Panc1 (cell line): Measurements from ENCODE around the gene NUDT17. TPM values are rescaled to one million over a fixed set of nuclear protein-coding genes. Genes with fewer than 3 reads are reported as not detected.

Experiments
- ATAC-seq: fragments of 200-7000 bp; cut with Tn5 transposase; 2 replicates; pipeline ENCODE4 v1.9.1; 2020; ENCODE audit warnings: mild to moderate bottlenecking, moderate library complexity
- BruUV-seq: library from RNA; stranded (reverse); fragments of 400-500 nt; replicated peaks from 2 replicates; lab custom pipeline; 2021; lab: Mats Ljungman, UMichigan
- CTCF ChIA-PET: fragments of 300-600 bp; sonication (Branson Sonifier 250); formaldehyde crosslinking; loops from one replicate; lab custom pipeline; 2022; ENCODE audit warnings: antibody characterized with exemption; lab: Charles Lee
- POLR2A ChIA-PET: fragments of 300-600 bp; sonication (Branson Sonifier 250); formaldehyde crosslinking; loops from one replicate; lab custom pipeline; 2022; ENCODE audit warnings: antibody characterized with exemption; lab: Charles Lee
- DNase-seq: peaks from one replicate; pipeline ENCODE4 v3.0.0-alpha.2; 2010; ENCODE audit warnings: low read depth, low spot score
- H3K27ac ChIP-seq: 2 replicates; pipeline ENCODE4 v1.5.1; 2011; ENCODE audit warnings: mild to moderate bottlenecking, low read length, inconsistent platforms
- H3K27me3 ChIP-seq: fragments of 200-500 bp; sonication (Bioruptor generic); 2 replicates; pipeline ENCODE4 v1.6.0; 2014; ENCODE audit warnings: low read length, inconsistent platforms; ENCODE audit not compliant: control insufficient read depth, insufficient read depth
- H3K36me3 ChIP-seq: fragments of 200-500 bp; sonication (Bioruptor generic); 2 replicates; pipeline ENCODE4 v1.5.1; 2014; ENCODE audit warnings: inconsistent platforms, mild to moderate bottlenecking, low read length, moderate library complexity; ENCODE audit not compliant: control insufficient read depth, insufficient read depth
- H3K4me1 ChIP-seq: 2 replicates; pipeline ENCODE4 v1.5.1; 2011; ENCODE audit warnings: inconsistent platforms, mild to moderate bottlenecking, low read length, moderate library complexity; ENCODE audit not compliant: control insufficient read depth, insufficient read depth
- H3K4me3 ChIP-seq, 2 experiments: 2 replicates each; pipeline ENCODE4 v1.5.1; 2011 to 2012; ENCODE audit warnings: low read depth in 2 of 2, low read length in 2 of 2, mild to moderate bottlenecking in 2 of 2, inconsistent platforms in 1 of 2, moderate library complexity in 1 of 2
- H3K9me3 ChIP-seq: fragments of 200-500 bp; sonication (Bioruptor generic); 2 replicates; pipeline ENCODE4 v1.5.1; 2014; ENCODE audit warnings: low read depth, mild to moderate bottlenecking, inconsistent platforms, low read length, moderate library complexity; ENCODE audit not compliant: control insufficient read depth, insufficient read depth
- CTCF ChIP-seq: fragments of 450-650 bp; IDR thresholded peaks from 2 replicates; pipeline ENCODE4 v1.5.1; 2017; ENCODE audit warnings: mild to moderate bottlenecking
- POLR2AphosphoS5 ChIP-seq: IDR thresholded peaks from 2 replicates; pipeline ENCODE4 v1.6.1; 2012; ENCODE audit warnings: mild to moderate bottlenecking, low read depth, low read length, moderate library complexity
- REST ChIP-seq, 2 experiments: IDR thresholded peaks; 2 replicates each; pipeline ENCODE4 v1.6.1; 2011 to 2012; ENCODE audit warnings: low read depth in 2 of 2, control low read depth in 1 of 2, low read length in 1 of 2, mild to moderate bottlenecking in 1 of 2, moderate library complexity in 1 of 2; ENCODE audit not compliant: insufficient read depth in 1 of 2
- SIN3A ChIP-seq: IDR thresholded peaks from 2 replicates; pipeline ENCODE4 v1.6.1; 2012; ENCODE audit warnings: low read depth, mild to moderate bottlenecking, low read length, moderate library complexity, borderline replicate concordance; ENCODE audit not compliant: insufficient read depth
- TCF7L2 ChIP-seq: IDR thresholded peaks from 2 replicates; pipeline ENCODE4 v1.6.1; 2011; ENCODE audit warnings: mild to moderate bottlenecking, low read depth, low read length, inconsistent platforms
- in situ Hi-C: cut with HindIII; loops from 2 replicates; pipeline ENCODE4 v1.10.0; 2016; ENCODE audit warnings: low sequenced_read_pairs, low pct_unique_long_range_greater_than_20kb
- intact Hi-C: fragments of 100-400 bp; cut with micrococcal nuclease; formaldehyde crosslinking; loops from one replicate; pipeline ENCODE4 v1.10.0; 2022; ENCODE audit not compliant: unreplicated experiment
- total RNA-seq: library from RNA; stranded (reverse); gene quantifications from one replicate; pipeline ENCODE4 v1.2.1, GENCODE V29; 2021; ENCODE audit not compliant: unreplicated experiment

Gene NUDT17
- total RNA-seq, 1 experiment from 2014 or later, result 3.7 TPM

GRCh38 chr1:145843031-145843430 is 2.4 kb upstream of the NUDT17 start:
- Histone ChIP-seq H3K9me3 (no peaks in the 10 kb centered on the region), H3K27ac (no peak overlapping the region), H3K4me1 (0 out of 2 replicates have a peak, but pooled peaks cover 4% of the 10 kb centered on the region), H3K4me3 (no peak overlapping the region), H3K27me3 (no peaks in the 10 kb centered on the region), H3K36me3 (peaks cover 23% of the 10 kb centered on the region)
- BruUV-seq, result no TSS peak
- no peak for TF ChIP-seq SIN3A
- ATAC-seq (no peak), DNase-seq (no peak)
- in situ Hi-C loops, result no loop called here
- intact Hi-C loops, result no loop called here
- POLR2A ChIA-PET, result no interaction called here
- CTCF ChIA-PET, result no interaction called here

GRCh38 chr1:145845144-145845513 is 301 bp upstream of the NUDT17 start:
- in situ Hi-C loops, result no loop called here

More at GRCh38 chr1:145845144-145845513, 301 bp upstream of the NUDT17 start:
- Histone ChIP-seq H3K4me3 (peak overlapping the region; percentile 54 to 65), H3K27me3 (no peaks in the 10 kb centered on the region), H3K36me3 (peaks cover 18% of the 10 kb centered on the region), H3K27ac (peak overlapping the region; percentile 81), H3K9me3 (no peaks in the 10 kb centered on the region), H3K4me1 (0 out of 2 replicates have a peak, but pooled peaks cover 4% of the 10 kb centered on the region)
- no TSS peak for BruUV-seq
- no peak for DNase-seq
- intact Hi-C loops, result loop anchor here (5.0 kb wide), 1 partner anchor 167 kb away; no protein-coding TSS in a partner anchor
- peak; percentile 76 for ATAC-seq
- CTCF ChIA-PET, result interaction anchor here (0.6 to 2.0 kb wide), 10 partner anchors 14 to 169 kb away, joined by 3 to 25 read pairs (median 6); partner anchors contain the start of genes ITGA10 and PIAS3
- POLR2A ChIA-PET, result interaction anchor here (0.7 kb wide), 1 partner anchor 48 kb away, joined by 5 read pairs; no protein-coding TSS in a partner anchor
- no peak for TF ChIP-seq CTCF
- TF ChIP-seq TCF7L2, result no peak
- TF ChIP-seq SIN3A, result no peak
- TF ChIP-seq REST (IDR thresholded peaks at IDR 0.05; ENCODE audit: insufficient read depth in 1 of 2, low read depth in 2 of 2, low read length in 1 of 2), result no peak
- TF ChIP-seq POLR2AphosphoS5, result no peak
